CD1c-positive myeloid dendritic cell (primary cell): ENCODE measurements around the gene MAP1LC3B.

Experiments
- DNase-seq: peaks from one replicate; pipeline ENCODE4 v3.0.0-alpha.2; 2016; ENCODE audit errors: extremely low spot score

The MAP1LC3B gene

DNA sequence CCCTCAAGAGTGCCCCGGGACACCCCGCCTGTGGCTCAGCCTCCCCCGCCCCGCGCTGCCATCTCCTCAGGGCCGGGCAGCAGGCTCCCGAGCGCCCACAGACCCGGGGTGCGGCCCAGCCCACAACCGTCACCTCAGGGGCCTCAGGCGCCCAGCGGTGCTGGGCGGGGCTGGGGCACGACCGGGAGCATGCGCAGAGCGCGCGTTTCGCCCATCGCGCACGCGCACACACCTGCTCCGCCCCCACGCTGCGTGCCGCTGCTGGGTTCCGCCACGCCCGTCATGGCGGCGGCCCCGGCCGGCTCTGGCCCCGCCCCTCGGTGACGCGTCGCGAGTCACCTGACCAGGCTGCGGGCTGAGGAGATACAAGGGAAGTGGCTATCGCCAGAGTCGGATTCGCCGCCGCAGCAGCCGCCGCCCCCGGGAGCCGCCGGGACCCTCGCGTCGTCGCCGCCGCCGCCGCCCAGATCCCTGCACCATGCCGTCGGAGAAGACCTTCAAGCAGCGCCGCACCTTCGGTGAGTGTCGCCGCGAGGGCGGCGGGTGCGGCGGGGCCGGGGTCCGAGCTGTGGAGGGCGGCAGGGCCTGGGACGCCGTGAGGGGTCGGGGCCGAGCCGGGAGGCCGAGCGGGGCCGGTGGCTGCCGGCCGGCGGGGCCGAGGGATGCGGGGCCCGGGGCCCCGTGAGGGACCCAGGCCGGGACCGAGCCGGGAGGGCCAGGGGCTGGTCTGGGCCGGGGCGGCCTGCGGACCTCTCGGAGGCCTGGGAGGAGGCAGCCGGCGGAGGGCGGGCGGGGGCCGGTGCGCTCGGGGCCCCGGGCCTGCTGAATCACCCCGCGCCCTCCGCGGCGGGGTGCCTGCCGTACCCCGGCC lies at the start of gene MAP1LC3B:
MAP1LC3B (plus strand) TSS at position 387 of the 871 bp plus-strand sequence; CDS start at position 479, 92 bp downstream.
- DNase-seq: peak; percentile 99

DNA sequence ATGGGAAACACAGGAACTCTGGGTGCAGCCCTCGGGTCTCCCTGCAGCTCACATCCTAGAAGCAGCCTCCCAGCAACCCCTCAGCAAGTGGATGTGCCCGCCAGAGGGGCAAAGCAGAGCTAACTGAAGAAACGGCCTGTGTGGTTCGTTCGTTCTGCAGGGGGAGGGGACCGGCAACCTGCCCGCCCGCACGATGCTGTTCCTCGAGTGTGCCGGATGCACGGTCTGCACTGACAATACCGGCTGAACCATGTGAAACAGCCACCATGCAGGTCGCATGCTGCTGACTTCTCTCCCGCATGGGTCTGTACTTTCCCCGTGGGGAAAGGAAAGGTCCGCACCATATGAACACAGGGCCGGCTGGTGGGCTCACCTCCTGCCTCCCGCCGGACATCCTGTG lies 49.6 kb upstream of the MAP1LC3B start:
- no peak for DNase-seq

DNA sequence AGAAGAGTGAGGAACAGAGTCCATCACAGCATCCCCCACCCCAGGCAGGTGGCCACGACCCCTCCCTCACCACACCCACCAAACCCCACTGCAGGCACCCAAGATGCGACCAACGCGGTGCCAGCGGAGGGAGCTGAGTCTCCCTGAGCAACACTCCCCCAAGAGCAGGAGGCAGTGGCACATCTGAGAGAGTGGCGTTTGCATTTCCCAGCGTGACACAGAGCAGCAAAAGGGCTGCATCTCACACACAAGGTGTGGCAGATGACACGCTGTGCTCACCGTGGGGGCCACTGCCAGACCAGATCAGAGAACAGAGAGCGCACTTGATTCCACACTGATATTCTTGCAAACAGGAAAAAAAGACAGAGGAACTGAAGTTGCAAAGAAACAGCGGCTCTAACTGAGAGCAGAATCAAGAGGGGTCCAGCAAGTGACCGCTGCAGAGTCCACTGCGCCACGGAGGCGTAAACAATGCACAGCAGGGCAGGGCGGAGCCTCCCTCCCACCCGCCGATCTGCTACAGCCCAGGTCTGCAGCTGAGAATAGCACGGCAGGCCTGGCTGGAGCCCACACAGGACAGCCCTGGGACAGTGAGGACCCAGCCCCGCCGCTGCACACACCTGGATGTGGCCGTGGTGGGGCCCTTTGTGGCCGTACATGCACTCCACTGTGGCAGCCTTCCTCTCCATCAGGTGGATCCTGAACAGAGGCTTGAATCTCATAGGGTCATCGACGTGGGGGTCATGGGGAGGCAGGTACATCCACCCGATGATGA lies 49.0 kb upstream of the MAP1LC3B start:
- DNase-seq: no peak

DNA sequence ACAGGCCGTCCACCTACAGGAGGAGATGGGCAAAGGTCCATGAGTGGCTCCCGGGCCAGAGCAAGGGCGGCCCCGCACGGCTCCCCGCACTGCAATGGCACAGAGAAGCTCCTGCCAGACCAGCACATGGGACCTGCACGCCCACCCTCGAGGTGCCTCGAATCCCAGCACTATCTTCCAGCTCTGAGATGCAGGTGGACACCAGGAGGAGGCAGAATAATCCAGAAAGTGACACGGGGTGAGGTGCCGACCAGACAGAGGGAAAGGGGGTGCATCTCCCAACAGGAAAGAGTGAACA lies 48.4 kb upstream of the MAP1LC3B start:
- DNase-seq: no peak

DNA sequence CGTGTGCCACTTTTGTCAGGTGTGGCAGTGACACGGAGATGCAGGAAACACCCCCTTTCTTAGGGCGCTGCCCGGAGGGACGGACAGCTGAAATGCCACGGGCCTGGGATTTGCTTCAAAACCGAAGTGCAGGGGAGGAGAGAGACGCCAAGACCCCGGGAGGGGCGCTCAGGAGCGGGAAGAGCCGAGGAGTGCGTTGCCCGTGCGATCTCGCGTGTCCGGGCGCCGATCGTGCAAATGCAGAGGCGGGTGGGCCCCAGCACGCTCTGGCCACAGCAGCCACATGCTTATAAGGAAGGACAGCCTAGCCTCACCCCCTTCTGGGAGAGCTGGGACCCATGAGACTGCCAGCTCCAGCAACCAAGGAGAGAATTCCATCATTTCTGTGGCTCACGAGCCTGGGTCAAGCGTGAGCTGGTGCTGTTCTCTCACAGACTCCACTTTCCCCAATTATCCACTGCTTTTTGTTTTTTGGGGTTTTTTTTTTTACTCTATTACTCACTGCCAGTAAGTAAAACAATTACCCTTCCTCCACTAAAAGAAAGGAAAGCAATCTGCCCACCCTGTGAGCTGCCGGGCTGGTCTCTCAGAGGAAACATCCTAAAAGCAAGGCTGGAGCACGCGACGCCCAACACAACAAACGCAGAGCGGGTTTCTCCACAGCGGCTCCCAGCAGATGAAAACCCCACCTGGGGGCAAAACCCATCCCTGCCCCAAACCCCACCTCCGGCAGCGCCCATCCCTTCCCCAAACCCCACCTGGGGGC lies 47.8 kb upstream of the MAP1LC3B start:
- no peak for DNase-seq

GRCh38 chr16:87344931-87345631 lies 47.1 kb upstream of the MAP1LC3B start:
- DNase-seq: peak; percentile 6

GRCh38 chr16:87345726-87346424 lies 46.3 kb upstream of the MAP1LC3B start:
- no peak for DNase-seq

GRCh38 chr16:87346517-87347060 lies 45.5 kb upstream of the MAP1LC3B start:
- no peak for DNase-seq

GRCh38 chr16:87347932-87348615 lies 44.1 kb upstream of the MAP1LC3B start:
- no peak for DNase-seq

- no peak for DNase-seq
Observed at GRCh38 chr16:87348616-87349157, 43.4 kb upstream of the MAP1LC3B start.

- DNase-seq: no peak
Observed at GRCh38 chr16:87350031-87350430, 42.1 kb upstream of the MAP1LC3B start.

DNA sequence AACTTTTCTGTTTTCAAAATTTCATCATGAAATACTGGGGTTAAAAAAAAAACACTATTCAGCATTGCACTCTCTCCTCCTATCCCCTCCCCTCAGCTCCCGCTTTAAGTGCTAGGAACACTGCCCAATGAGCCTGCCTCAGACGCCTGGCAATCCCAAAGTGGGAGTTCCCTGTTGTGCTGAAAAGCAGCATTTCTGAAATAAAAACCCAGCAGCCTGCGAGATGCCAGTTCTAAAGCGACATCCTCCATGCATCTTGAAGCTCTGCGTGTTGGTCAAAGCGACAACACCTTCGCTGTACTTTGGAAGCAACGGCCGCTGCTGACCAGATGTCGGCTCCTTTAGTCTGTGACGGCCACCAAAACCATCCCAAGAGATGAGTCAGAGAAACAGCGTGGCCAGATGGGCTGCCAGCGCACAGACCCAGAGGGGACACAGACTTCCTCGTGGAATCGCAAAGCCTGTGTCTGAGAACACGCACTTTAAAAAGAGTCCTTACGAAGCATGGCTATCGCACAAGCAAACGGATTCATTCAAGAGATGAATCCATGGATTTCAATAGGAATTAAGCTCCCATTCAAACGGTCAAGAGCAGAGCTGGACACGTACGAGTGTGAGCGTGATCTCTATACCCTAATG lies 41.3 kb upstream of the MAP1LC3B start:
- DNase-seq: no peak

DNA sequence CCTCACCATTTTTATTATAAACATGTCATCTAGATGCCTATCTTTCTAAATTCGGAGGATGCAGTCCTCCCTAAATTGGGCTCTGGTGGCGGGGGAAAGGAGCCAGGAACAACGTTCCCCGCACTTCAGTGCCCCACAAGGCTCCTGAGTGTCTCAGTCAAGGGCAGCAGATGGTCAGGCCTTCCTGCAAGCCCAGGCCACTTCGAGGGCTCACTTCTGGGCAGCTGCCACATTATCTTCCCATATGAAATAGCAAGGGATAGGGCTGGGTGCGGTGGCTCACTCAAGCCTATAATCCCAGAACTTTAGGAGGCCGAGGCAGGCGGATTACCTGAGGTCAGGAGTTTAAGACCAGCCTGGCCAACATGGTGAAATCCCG lies 40.8 kb upstream of the MAP1LC3B start:
- no peak for DNase-seq

- DNase-seq: no peak
Observed at GRCh38 chr16:87352818-87353217, 39.3 kb upstream of the MAP1LC3B start.

DNA sequence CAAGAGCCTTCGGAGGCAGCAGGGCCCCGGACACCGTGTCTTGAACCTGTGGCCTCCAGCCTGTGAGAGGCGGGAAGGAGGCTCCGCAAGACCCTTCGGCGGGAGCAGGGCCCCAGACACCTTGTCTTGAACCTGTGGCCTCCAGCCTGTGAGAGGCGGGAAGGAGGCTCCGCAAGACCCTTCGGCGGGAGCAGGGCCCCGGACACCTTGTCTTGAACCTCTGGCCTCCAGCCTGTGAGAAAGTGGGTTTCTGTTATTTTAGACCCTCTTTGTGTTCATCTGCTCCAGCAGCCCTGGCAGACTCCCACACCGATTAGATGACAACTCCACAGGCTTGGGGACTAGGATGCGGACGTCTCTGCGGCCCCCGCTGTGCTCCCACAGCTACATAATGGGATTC lies 38.5 kb upstream of the MAP1LC3B start:
- DNase-seq: no peak

DNA sequence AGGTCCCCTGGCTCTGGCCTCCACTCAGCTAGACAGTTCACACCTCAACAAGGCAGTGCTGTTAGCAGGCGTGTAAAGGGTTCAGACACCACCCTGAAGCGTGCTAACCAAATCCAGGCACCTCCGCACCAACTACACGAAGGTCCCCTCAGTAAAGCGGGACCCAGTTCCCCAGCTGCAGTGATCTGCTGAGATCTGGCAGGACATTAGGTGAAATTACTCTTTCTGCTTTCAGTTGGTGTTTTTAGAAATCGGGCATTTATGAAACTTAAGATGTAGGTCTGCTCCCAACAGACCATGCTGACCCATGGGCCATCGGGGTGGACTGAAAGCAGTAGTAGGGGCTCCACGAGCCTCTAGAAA lies 35.7 kb upstream of the MAP1LC3B start:
- DNase-seq: no peak

- no peak for DNase-seq
Observed at GRCh38 chr16:87358250-87358649, 33.9 kb upstream of the MAP1LC3B start.

GRCh38 chr16:87358696-87359095 lies 33.4 kb upstream of the MAP1LC3B start:
- DNase-seq: no peak

DNA sequence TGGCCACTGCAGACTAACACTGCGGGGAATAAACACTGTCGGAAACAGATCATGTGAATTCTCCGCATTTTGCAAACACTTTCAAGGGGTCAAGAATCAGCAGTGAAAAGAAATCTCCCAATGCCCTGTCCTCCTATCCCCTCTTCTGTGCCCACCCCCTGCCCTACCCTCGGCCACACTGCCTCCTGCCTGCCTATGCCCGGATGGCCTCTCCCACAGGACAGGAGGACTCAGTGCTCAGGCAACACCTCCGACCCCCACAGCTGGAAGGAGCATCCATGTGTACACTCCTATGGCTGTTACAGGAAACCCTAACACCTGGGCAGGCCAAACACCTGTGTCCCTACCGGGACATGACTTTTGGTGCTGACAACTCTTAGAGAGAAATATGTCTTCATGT lies 33.0 kb upstream of the MAP1LC3B start:
- no peak for DNase-seq
